ENCODE data around the gene RBM41. TPM values are rescaled to one million over a fixed set of nuclear protein-coding genes. Genes with fewer than 3 reads are reported as not detected.
"Not testable (repeated sequence)": the region's sequence is repeated elsewhere in the genome, so short reads cannot be mapped to it uniquely, and the experiment has no call there.

RBM41 gene
- total RNA-seq, 2 donors from 2014 or later: 25.3 to 26.1 TPM

- H3K27ac ChIP-seq (ENCODE audit: low read depth, low read length): no peak overlapping the region
- no peak overlapping the region for H3K4me3 ChIP-seq (ENCODE audit: low read length)
- no peaks in the 10 kb centered on the region for H3K4me1 ChIP-seq (ENCODE audit: control insufficient read depth, insufficient read depth, low read length)
- TF ChIP-seq CTCF (conservative IDR thresholded peaks at IDR 0.05): no peak
- Mint-ChIP-seq H3K36me3 (ENCODE audit: low read depth) (peaks cover 31% of the 10 kb centered on the region), H3K4me3 (no peak overlapping the region), H3K27ac (no peak overlapping the region), H3K9me3 (peaks cover 31% of the 10 kb centered on the region), H3K27me3 (ENCODE audit: insufficient read depth) (no peaks in the 10 kb centered on the region), H3K4me1 (no peaks in the 10 kb centered on the region)
- no peak overlapping the region for H3K9ac ChIP-seq (ENCODE audit: extremely low read depth, low read length, poor library complexity, severe bottlenecking)
- no peak for DNase-seq
- H3K9me3 ChIP-seq (ENCODE audit: control insufficient read depth, low read length): no peaks in the 10 kb centered on the region
- no peaks in the 10 kb centered on the region for H3K27me3 ChIP-seq (ENCODE audit: control insufficient read depth, insufficient read depth, low read length, poor library complexity, severe bottlenecking)
- 91% methylated on average over 1 of the region's 1 CpG; no CpG with 5 or more reads in 1 of the 2 experiments for WGBS, 2 experiments (ENCODE audit: insufficient coverage in 1 of 2, insufficient read length in 1 of 2)
- peaks cover 34% of the 10 kb centered on the region for H3K36me3 ChIP-seq (ENCODE audit: control insufficient read depth, insufficient read depth, low read length)
Measured at GRCh38 chrX:107107459-107107858, 11.2 kb downstream of the RBM41 start.

- H3K4me3 Mint-ChIP-seq: no peak overlapping the region
- H3K9me3 ChIP-seq (ENCODE audit: control insufficient read depth, low read length): no peaks in the 10 kb centered on the region
- H3K36me3 ChIP-seq (ENCODE audit: control insufficient read depth, insufficient read depth, low read length): peaks cover 20% of the 10 kb centered on the region
- no peak for DNase-seq
- H3K4me1 ChIP-seq (ENCODE audit: control insufficient read depth, insufficient read depth, low read length): no peaks in the 10 kb centered on the region
- no peak overlapping the region for H3K4me3 ChIP-seq (ENCODE audit: low read length)
- no peaks in the 10 kb centered on the region for H3K4me1 Mint-ChIP-seq
- TF ChIP-seq CTCF (conservative IDR thresholded peaks at IDR 0.05): no peak
- peaks cover 24% of the 10 kb centered on the region for H3K36me3 Mint-ChIP-seq (ENCODE audit: low read depth)
- no CpG with 5 or more reads among the region's 1 CpG for WGBS, 2 experiments (ENCODE audit: insufficient coverage in 1 of 2, insufficient read length in 1 of 2)
- H3K27me3 ChIP-seq (ENCODE audit: control insufficient read depth, insufficient read depth, low read length, poor library complexity, severe bottlenecking): no peaks in the 10 kb centered on the region
- H3K9ac ChIP-seq (ENCODE audit: extremely low read depth, low read length, poor library complexity, severe bottlenecking): no peak overlapping the region
- H3K27ac ChIP-seq (ENCODE audit: low read depth, low read length): no peak overlapping the region
- no peaks in the 10 kb centered on the region for H3K27me3 Mint-ChIP-seq (ENCODE audit: insufficient read depth)
- H3K9me3 Mint-ChIP-seq: peaks cover 40% of the 10 kb centered on the region
- no peak overlapping the region for H3K27ac Mint-ChIP-seq
Measured at GRCh38 chrX:107102980-107103379, 15.6 kb downstream of the RBM41 start.

- H3K27me3 ChIP-seq (ENCODE audit: control insufficient read depth, insufficient read depth, low read length, poor library complexity, severe bottlenecking): no peaks in the 10 kb centered on the region
- no peak for TF ChIP-seq CTCF (conservative IDR thresholded peaks at IDR 0.05)
- 81 to 100% methylated on average over 1 to 2 of the region's 6 CpGs for WGBS, 2 experiments (ENCODE audit: insufficient coverage in 1 of 2, insufficient read length in 1 of 2)
- Mint-ChIP-seq H3K4me1 (no peaks in the 10 kb centered on the region), H3K4me3 (no peak overlapping the region), H3K9me3 (peaks cover 51% of the 10 kb centered on the region), H3K27me3 (ENCODE audit: insufficient read depth) (no peaks in the 10 kb centered on the region), H3K27ac (no peak overlapping the region), H3K36me3 (ENCODE audit: low read depth) (peaks cover 15% of the 10 kb centered on the region)
- no peak overlapping the region for H3K27ac ChIP-seq (ENCODE audit: low read depth, low read length)
- no peak overlapping the region for H3K4me3 ChIP-seq (ENCODE audit: low read length)
- H3K4me1 ChIP-seq (ENCODE audit: control insufficient read depth, insufficient read depth, low read length): no peaks in the 10 kb centered on the region
- H3K9me3 ChIP-seq (ENCODE audit: control insufficient read depth, low read length): no peaks in the 10 kb centered on the region
- DNase-seq: no peak
- H3K36me3 ChIP-seq (ENCODE audit: control insufficient read depth, insufficient read depth, low read length): peaks cover 5% of the 10 kb centered on the region
- H3K9ac ChIP-seq (ENCODE audit: extremely low read depth, low read length, poor library complexity, severe bottlenecking): no peak overlapping the region
Measured at GRCh38 chrX:107076158-107076557, 42.5 kb downstream of the RBM41 start.

GRCh38 chrX:107057731-107058130 is 60.9 kb downstream of the RBM41 start:
- H3K4me1 ChIP-seq (ENCODE audit: control insufficient read depth, insufficient read depth, low read length); H3K27ac Mint-ChIP-seq; H3K9me3 ChIP-seq (ENCODE audit: control insufficient read depth, low read length); H3K4me1 Mint-ChIP-seq; H3K4me3 ChIP-seq (ENCODE audit: low read length); DNase-seq; H3K27me3 ChIP-seq (ENCODE audit: control insufficient read depth, insufficient read depth, low read length, poor library complexity, severe bottlenecking); H3K9ac ChIP-seq (ENCODE audit: extremely low read depth, low read length, poor library complexity, severe bottlenecking); H3K27ac ChIP-seq (ENCODE audit: low read depth, low read length); H3K4me3 Mint-ChIP-seq; H3K36me3 ChIP-seq (ENCODE audit: control insufficient read depth, insufficient read depth, low read length); H3K36me3 Mint-ChIP-seq (ENCODE audit: low read depth); H3K27me3 Mint-ChIP-seq (ENCODE audit: insufficient read depth): not testable (repeated sequence)
- 93% methylated on average over 3 of the region's 3 CpGs; no CpG with 5 or more reads in 1 of the 2 experiments for WGBS, 2 experiments (ENCODE audit: insufficient coverage in 1 of 2, insufficient read length in 1 of 2)
- peaks cover 56% of the 10 kb centered on the region for H3K9me3 Mint-ChIP-seq
